Thyroid gland (tissue), 4 donors: ENCODE data around the gene CMSS1. TPM values are rescaled to one million over a fixed set of nuclear protein-coding genes. Genes with fewer than 3 reads are reported as not detected.
A peak's percentile ranks its signal among the peaks of the same experiment; 100 is the strongest.

ENCODE experiments used
- DNase-seq, 2 donors: peaks; one replicate each; pipeline ENCODE4 v3.0.0-alpha.2; 2019
- H3K27ac ChIP-seq, 3 donors: fragments of 200-600 bp; sonication (generic); 1 replicate in 2 of 3; 2 replicates in 1 of 3; pipeline ENCODE4 v1.5.1; 2016 to 2019; ENCODE audit warnings: mild to moderate bottlenecking in 1 of 3, moderate library complexity in 1 of 3
- H3K27me3 ChIP-seq: fragments of 200-600 bp; sonication (generic); one replicate; pipeline ENCODE4 v1.5.1; 2019
- H3K36me3 ChIP-seq, 2 donors: fragments of 200-600 bp; sonication (generic); one replicate each; pipeline ENCODE4 v1.5.1; 2016 to 2019
- H3K4me1 ChIP-seq, 2 donors: fragments of 200-600 bp; sonication (generic); one replicate each; pipeline ENCODE4 v1.5.1; 2017 to 2019
- H3K4me3 ChIP-seq, 3 donors: fragments of 200-600 bp; sonication (generic); replicated peaks in 1 of 3; 1 replicate in 2 of 3; 2 replicates in 1 of 3; pipeline ENCODE4 v1.5.1; 2016; ENCODE audit warnings: mild to moderate bottlenecking in 1 of 3
- H3K9me3 ChIP-seq: fragments of 200-600 bp; sonication (generic); one replicate; pipeline ENCODE4 v1.5.1; 2017
- CTCF ChIP-seq, 6 experiments: fragments of 200-600 bp in 3 of 6; fragments of 450-650 bp in 3 of 6; sonication (generic) in 3 of 6; IDR thresholded peaks; one replicate each; pipeline ENCODE4 v1.5.1; 2016 to 2019; ENCODE audit warnings: antibody characterized with exemption in 6 of 6, mild to moderate bottlenecking in 2 of 6, inconsistent platforms in 1 of 6, moderate library complexity in 1 of 6
- POLR2A ChIP-seq, 2 donors: fragments of 450-650 bp; IDR thresholded peaks; one replicate each; pipeline ENCODE4 v1.6.1; 2017; ENCODE audit warnings: antibody characterized with exemption in 2 of 2, mild to moderate bottlenecking in 2 of 2, moderate library complexity in 1 of 2
- WGBS, 2 donors: methylation state at CpG; one replicate each; pipeline ENCODE4 v1.1.5; 2017; 5-methylcytosine and 5-hydroxymethylcytosine counted together
- intact Hi-C: fragments of 100-400 bp; cut with DNase I; formaldehyde crosslinking; loops from one replicate; pipeline ENCODE4 v1.15.1; 2023
- total RNA-seq, 4 donors: library from RNA; depleted of rRNA; stranded (reverse); fragments of >200 nt; gene quantifications; one replicate each; pipeline ENCODE4 v1.2.3, GENCODE V29; 2016

The CMSS1 gene
- total RNA-seq, 4 donors from 2014 or later: 7.7 to 15.0 (median 12.9) TPM

- no peak for TF ChIP-seq POLR2A (IDR thresholded peaks at IDR 0.05)
- TF ChIP-seq CTCF (IDR thresholded peaks at IDR 0.05): no peak
- no peaks in the 10 kb centered on the region for H3K36me3 ChIP-seq
- H3K4me3 ChIP-seq: no peak overlapping the region
- intact Hi-C loops: no loop called here
- no peak for DNase-seq
- H3K27ac ChIP-seq: peak overlapping the region in 1 of 3 donors; percentile 54
- H3K9me3 ChIP-seq: no peaks in the 10 kb centered on the region
- no peaks in the 10 kb centered on the region for H3K27me3 ChIP-seq
- peaks cover 47 to 50% of the 10 kb centered on the region in 2 donors for H3K4me1 ChIP-seq
Measured at GRCh38 chr3:100106531-100107141, 289.0 kb downstream of the CMSS1 start.

GRCh38 chr3:100107221-100107814, 289.7 kb downstream of the CMSS1 start:
- intact Hi-C loops: no loop called here
- 40 to 44% methylated on average over 4 of the region's 4 CpGs for WGBS, 2 donors
- Histone ChIP-seq H3K36me3 (no peaks in the 10 kb centered on the region), H3K27me3 (no peaks in the 10 kb centered on the region), H3K27ac (peak overlapping the region in 1 of 3 donors; percentile 54), H3K4me1 (peaks cover 47 to 50% of the 10 kb centered on the region in 2 donors), H3K4me3 (no peak overlapping the region), H3K9me3 (no peaks in the 10 kb centered on the region)
- TF ChIP-seq CTCF (IDR thresholded peaks at IDR 0.05) (no peak), POLR2A (IDR thresholded peaks at IDR 0.05) (no peak)
- DNase-seq: no peak

- Histone ChIP-seq H3K27me3 (no peaks in the 10 kb centered on the region), H3K4me3 (no peak overlapping the region), H3K4me1 (peaks cover 36 to 39% of the 10 kb centered on the region in 2 donors), H3K36me3 (no peaks in the 10 kb centered on the region), H3K9me3 (no peaks in the 10 kb centered on the region), H3K27ac (no peak overlapping the region)
- DNase-seq: no peak
- intact Hi-C loops: no loop called here
- WGBS, 2 donors: 91 to 92% methylated on average over 7 of the region's 7 CpGs
- TF ChIP-seq CTCF (IDR thresholded peaks at IDR 0.05) (no peak), POLR2A (IDR thresholded peaks at IDR 0.05) (no peak)
Measured at GRCh38 chr3:100108464-100109079, 290.9 kb downstream of the CMSS1 start.

DNA sequence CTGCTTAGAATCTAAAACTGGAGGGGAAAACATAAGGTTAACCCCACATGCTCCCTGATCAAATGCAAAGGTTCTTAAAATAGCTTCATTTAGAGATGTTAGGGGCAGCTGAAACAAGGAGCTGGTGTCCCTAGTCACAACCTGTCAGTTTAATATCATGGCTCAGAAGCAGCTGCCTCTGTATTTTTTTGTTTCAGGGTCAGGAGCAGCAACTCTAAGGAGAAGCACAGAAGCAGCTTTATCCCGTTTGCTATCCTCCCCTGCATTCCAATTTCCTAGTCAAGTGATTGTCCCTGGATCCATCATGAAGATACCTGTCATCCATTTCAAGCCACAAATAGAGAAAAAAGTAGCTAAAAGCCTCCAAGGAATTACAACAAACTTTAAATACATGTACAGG, 292.5 kb downstream of the CMSS1 start:
- 71 to 88% methylated on average over 1 of the region's 1 CpG for WGBS, 2 donors
- Histone ChIP-seq H3K27me3 (no peaks in the 10 kb centered on the region), H3K27ac (no peak overlapping the region), H3K36me3 (no peaks in the 10 kb centered on the region), H3K4me3 (no peak overlapping the region), H3K9me3 (no peaks in the 10 kb centered on the region), H3K4me1 (peaks cover 21 to 24% of the 10 kb centered on the region in 2 donors)
- no peak for TF ChIP-seq CTCF (IDR thresholded peaks at IDR 0.05)
- TF ChIP-seq POLR2A (IDR thresholded peaks at IDR 0.05): no peak
- intact Hi-C loops: no loop called here
- no peak for DNase-seq

- Histone ChIP-seq H3K27me3 (no peaks in the 10 kb centered on the region), H3K27ac (no peak overlapping the region), H3K36me3 (no peaks in the 10 kb centered on the region), H3K4me3 (no peak overlapping the region), H3K4me1 (peaks cover 6 to 11% of the 10 kb centered on the region in 2 donors), H3K9me3 (no peaks in the 10 kb centered on the region)
- TF ChIP-seq CTCF (IDR thresholded peaks at IDR 0.05): no peak
- TF ChIP-seq POLR2A (IDR thresholded peaks at IDR 0.05): no peak
- intact Hi-C loops: no loop called here
- no peak for DNase-seq
- WGBS, 2 donors: 90 to 94% methylated on average over 1 of the region's 1 CpG
Measured at GRCh38 chr3:100111728-100112127, 294.1 kb downstream of the CMSS1 start.
